MM.1S (cell line): ENCODE measurements around the gene TMEM121B.

Source experiments
- DNase-seq: peaks from one replicate; pipeline ENCODE4 v3.0.0-alpha.2; 2015
- H2AFZ ChIP-seq: fragments of 300-600 bp; sonication (generic); 2 replicates; pipeline ENCODE4 v1.6.0; 2016; ENCODE audit warnings: antibody characterized with exemption, low read length
- H3F3A ChIP-seq: fragments of 300-600 bp; sonication (generic); 2 replicates; pipeline ENCODE4 v1.6.1; 2016; ENCODE audit warnings: mild to moderate bottlenecking, antibody characterized with exemption, low read length, moderate library complexity, mixed read lengths; ENCODE audit not compliant: insufficient read depth
- H3K27ac ChIP-seq: fragments of 300-600 bp; sonication (generic); 2 replicates; pipeline ENCODE4 v1.5.1; 2016; ENCODE audit warnings: mild to moderate bottlenecking, low read length
- H3K27me3 ChIP-seq: fragments of 300-600 bp; sonication (generic); replicated peaks from 2 replicates; pipeline ENCODE4 v1.6.0; 2016; ENCODE audit warnings: low read length; ENCODE audit not compliant: insufficient read depth
- H3K36me3 ChIP-seq: fragments of 300-600 bp; sonication (generic); replicated peaks from 2 replicates; pipeline ENCODE4 v1.6.1; 2016; ENCODE audit warnings: mild to moderate bottlenecking, low read length, mixed read lengths; ENCODE audit not compliant: insufficient read depth
- H3K4me1 ChIP-seq: fragments of 300-600 bp; sonication (generic); 2 replicates; pipeline ENCODE4 v1.6.1; 2016; ENCODE audit warnings: low read length, mixed read lengths
- H3K4me2 ChIP-seq: fragments of 300-600 bp; sonication (generic); 2 replicates; pipeline ENCODE4 v1.6.0; 2016; ENCODE audit warnings: low read depth, low read length
- H3K4me3 ChIP-seq: fragments of 300-600 bp; sonication (generic); 2 replicates; pipeline ENCODE4 v1.5.1; 2016; ENCODE audit warnings: low read length, mixed read lengths
- H3K79me2 ChIP-seq: fragments of 300-600 bp; sonication (generic); 2 replicates; pipeline ENCODE4 v1.6.1; 2016; ENCODE audit warnings: mixed run types, low read length, mixed read lengths
- H3K9ac ChIP-seq: fragments of 300-600 bp; sonication (generic); 2 replicates; pipeline ENCODE4 v1.6.1; 2016; ENCODE audit warnings: low read length, mixed read lengths
- H3K9me2 ChIP-seq: fragments of 300-600 bp; sonication (generic); replicated peaks from 2 replicates; pipeline ENCODE4 v1.6.1; 2016; ENCODE audit warnings: mild to moderate bottlenecking, low read length, mixed read lengths; ENCODE audit not compliant: insufficient read depth
- H3K9me3 ChIP-seq: fragments of 300-600 bp; sonication (generic); replicated peaks from 2 replicates; pipeline ENCODE4 v1.6.1; 2016; ENCODE audit warnings: mild to moderate bottlenecking, low read length, mixed read lengths; ENCODE audit not compliant: insufficient read depth
- H4K20me1 ChIP-seq: fragments of 300-600 bp; sonication (generic); 2 replicates; pipeline ENCODE4 v1.6.1; 2016; ENCODE audit warnings: mild to moderate bottlenecking, low read length, moderate library complexity, mixed read lengths; ENCODE audit not compliant: insufficient read depth
- CTCF ChIP-seq: fragments of 300-600 bp; sonication (generic); IDR thresholded peaks from 2 replicates; pipeline ENCODE4 v1.5.1; 2016; ENCODE audit warnings: antibody characterized with exemption, low read length, mixed read lengths
- EZH2 ChIP-seq: fragments of 300-600 bp; sonication (generic); optimal IDR thresholded peaks from 2 replicates; pipeline ENCODE3; 2017; ENCODE audit warnings: low read depth, mild to moderate bottlenecking, antibody characterized with exemption, low read length, mixed read lengths
- EZH2phosphoT487 ChIP-seq: fragments of 300-600 bp; sonication (generic); IDR thresholded peaks from 2 replicates; pipeline ENCODE4 v1.6.1; 2018; ENCODE audit warnings: antibody characterized with exemption, low read length

TMEM121B gene

GRCh38 chr22:17117400-17117799, 3.8 kb downstream of the TMEM121B start:
- Histone ChIP-seq H3K9ac (no peak overlapping the region), H2AFZ (no peak overlapping the region), H3K79me2 (no peaks in the 10 kb centered on the region), H3K36me3 (no peaks in the 10 kb centered on the region), H3K4me3 (no peak overlapping the region), H3K27me3 (peaks cover 11% of the 10 kb centered on the region), H3K4me1 (peaks cover 16% of the 10 kb centered on the region), H3K27ac (no peak overlapping the region), H3K4me2 (no peak overlapping the region), H3F3A (no peaks in the 10 kb centered on the region), H4K20me1 (no peaks in the 10 kb centered on the region), H3K9me3 (no peaks in the 10 kb centered on the region), H3K9me2 (no peaks in the 10 kb centered on the region)
- TF ChIP-seq CTCF (no peak), EZH2 (no peak), EZH2phosphoT487 (no peak)
- no peak for DNase-seq

GRCh38 chr22:17116572-17117330, 4.4 kb downstream of the TMEM121B start:
- Histone ChIP-seq H3K4me3 (no peak overlapping the region), H3K4me2 (no peak overlapping the region), H3K79me2 (no peaks in the 10 kb centered on the region), H3K4me1 (peaks cover 16% of the 10 kb centered on the region), H3K9ac (no peak overlapping the region), H2AFZ (no peak overlapping the region), H3K27ac (no peak overlapping the region), H4K20me1 (no peaks in the 10 kb centered on the region), H3K27me3 (peaks cover 5% of the 10 kb centered on the region), H3K9me3 (no peaks in the 10 kb centered on the region), H3K9me2 (no peaks in the 10 kb centered on the region), H3K36me3 (no peaks in the 10 kb centered on the region), H3F3A (no peaks in the 10 kb centered on the region)
- TF ChIP-seq EZH2 = no peak
- DNase-seq = no peak

GRCh38 chr22:17115945-17116565, 5.1 kb downstream of the TMEM121B start:
- Histone ChIP-seq H3K27me3 (no peaks in the 10 kb centered on the region), H3K9ac (no peak overlapping the region), H3K79me2 (no peaks in the 10 kb centered on the region), H3K4me3 (no peak overlapping the region), H2AFZ (no peak overlapping the region), H3K27ac (no peak overlapping the region), H3K36me3 (no peaks in the 10 kb centered on the region), H3K9me3 (no peaks in the 10 kb centered on the region), H3K9me2 (no peaks in the 10 kb centered on the region), H3K4me1 (peaks cover 16% of the 10 kb centered on the region), H3K4me2 (no peak overlapping the region), H3F3A (no peaks in the 10 kb centered on the region), H4K20me1 (no peaks in the 10 kb centered on the region)
- TF ChIP-seq EZH2 (no peak), EZH2phosphoT487 (no peak), CTCF (no peak)
- DNase-seq = no peak

GRCh38 chr22:17115236-17115635, 5.9 kb downstream of the TMEM121B start:
- Histone ChIP-seq H3K27ac (no peak overlapping the region), H3K9ac (no peak overlapping the region), H3F3A (no peaks in the 10 kb centered on the region), H3K79me2 (no peaks in the 10 kb centered on the region), H3K9me2 (no peaks in the 10 kb centered on the region), H3K4me2 (no peak overlapping the region), H3K9me3 (no peaks in the 10 kb centered on the region), H3K4me1 (peaks cover 16% of the 10 kb centered on the region), H2AFZ (no peak overlapping the region), H3K36me3 (no peaks in the 10 kb centered on the region), H4K20me1 (no peaks in the 10 kb centered on the region), H3K4me3 (no peak overlapping the region), H3K27me3 (no peaks in the 10 kb centered on the region)
- DNase-seq = no peak
- no peak for TF ChIP-seq EZH2phosphoT487
